Stimulated activated CD4-positive, alpha-beta T cell treated with anti-CD3 and anti-CD28 coated beads, Interleukin-2, amount 100 ng/mL, for 24 hours (primary cell): ENCODE data around the gene SEMA6C.
"Not testable (repeated sequence)": the region's sequence is repeated elsewhere in the genome, so short reads cannot be mapped to it uniquely, and the experiment has no call there.

Experiments
- DNase-seq, 2 donors: peaks; one replicate each; pipeline ENCODE4 v3.0.0-alpha.2; 2020

Gene SEMA6C

GRCh38 chr1:151128800-151129199 lies 17.6 kb downstream of the SEMA6C start:
- DNase-seq: no peak

- DNase-seq: no peak
Observed at GRCh38 chr1:151124763-151125403, 21.5 kb downstream of the SEMA6C start.

DNA sequence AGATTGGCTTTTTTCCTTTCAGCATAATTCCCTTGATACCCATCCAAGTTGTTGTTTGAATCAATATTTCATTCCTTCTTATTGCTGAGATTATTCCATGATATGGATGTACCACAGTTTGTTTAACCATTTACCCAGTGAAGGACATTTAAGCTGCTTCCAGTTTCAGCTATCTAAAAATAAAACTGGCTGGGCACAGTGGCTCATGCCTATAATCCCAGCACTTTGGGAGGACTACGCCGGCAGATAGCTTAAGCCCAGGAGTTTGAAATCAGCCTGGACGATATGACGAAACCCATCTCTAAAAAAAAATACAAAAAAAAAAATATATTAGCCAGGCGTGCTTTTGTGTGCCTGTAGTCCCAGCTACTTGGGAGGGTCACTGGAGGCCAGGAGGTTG lies 32.6 kb downstream of the SEMA6C start:
- no peak for DNase-seq

- DNase-seq: no peak
Observed at GRCh38 chr1:151108331-151108730, 38.1 kb downstream of the SEMA6C start.

DNA sequence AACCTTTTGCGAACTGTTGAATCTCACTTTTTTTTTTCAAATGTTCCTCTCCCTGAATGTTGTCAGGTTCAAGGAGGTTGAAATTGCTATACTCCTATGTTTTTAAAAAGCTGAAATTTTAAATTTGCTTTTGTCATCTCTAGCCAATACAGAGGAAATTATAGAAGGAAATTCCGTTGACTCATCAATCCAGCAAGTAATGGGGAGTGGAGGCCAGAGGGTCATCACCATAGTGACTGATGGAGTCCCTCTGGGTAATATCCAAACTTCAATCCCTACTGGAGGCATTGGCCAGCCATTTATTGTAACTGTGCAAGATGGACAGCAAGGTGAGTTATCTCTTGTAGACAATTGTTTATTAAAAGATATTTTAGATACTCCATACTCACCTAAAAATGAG lies 39.5 kb downstream of the SEMA6C start:
- no peak for DNase-seq

DNA sequence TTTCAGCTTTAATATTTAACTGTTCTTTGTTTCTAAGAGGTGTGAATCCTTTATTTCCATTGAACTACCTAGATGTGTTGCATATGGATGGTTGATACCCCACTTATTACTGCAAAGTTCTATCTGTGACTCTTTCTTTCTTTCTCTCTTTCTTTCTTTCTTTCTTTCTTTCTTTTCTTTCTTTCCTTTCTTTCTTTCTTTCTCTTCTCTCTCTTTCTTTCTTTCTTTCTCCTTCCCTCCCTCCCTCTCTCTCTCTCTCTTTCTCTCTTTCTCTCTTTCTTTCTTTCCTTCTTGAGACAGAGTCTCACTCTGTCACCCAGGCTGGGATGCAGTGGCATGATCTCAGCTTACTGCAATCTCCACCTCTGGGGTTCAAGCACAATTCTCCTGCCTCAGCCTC lies 41.8 kb downstream of the SEMA6C start:
- DNase-seq: no peak

GRCh38 chr1:151098126-151098525 lies 48.3 kb downstream of the SEMA6C start:
- no peak for DNase-seq

DNA sequence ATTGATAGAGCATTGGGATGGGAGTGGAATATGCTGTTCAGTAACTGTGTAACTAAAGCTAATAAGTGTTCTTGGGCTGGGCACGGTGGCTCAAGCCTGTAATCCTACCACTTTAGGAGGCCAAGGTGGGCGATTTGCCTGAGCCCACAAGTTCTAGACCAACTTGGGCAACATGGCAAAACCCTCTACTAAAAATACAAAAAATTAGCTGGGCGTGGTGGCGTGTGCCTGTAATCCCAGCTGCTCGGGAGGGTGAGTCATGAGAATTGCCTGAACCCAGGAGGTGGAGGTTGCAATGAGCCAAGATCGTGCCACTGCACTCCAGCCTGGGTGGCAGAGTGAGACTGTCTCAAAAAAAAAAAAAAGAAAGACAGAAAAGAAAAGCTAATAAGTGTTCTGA lies 49.0 kb downstream of the SEMA6C start:
- not testable (repeated sequence) for DNase-seq

DNA sequence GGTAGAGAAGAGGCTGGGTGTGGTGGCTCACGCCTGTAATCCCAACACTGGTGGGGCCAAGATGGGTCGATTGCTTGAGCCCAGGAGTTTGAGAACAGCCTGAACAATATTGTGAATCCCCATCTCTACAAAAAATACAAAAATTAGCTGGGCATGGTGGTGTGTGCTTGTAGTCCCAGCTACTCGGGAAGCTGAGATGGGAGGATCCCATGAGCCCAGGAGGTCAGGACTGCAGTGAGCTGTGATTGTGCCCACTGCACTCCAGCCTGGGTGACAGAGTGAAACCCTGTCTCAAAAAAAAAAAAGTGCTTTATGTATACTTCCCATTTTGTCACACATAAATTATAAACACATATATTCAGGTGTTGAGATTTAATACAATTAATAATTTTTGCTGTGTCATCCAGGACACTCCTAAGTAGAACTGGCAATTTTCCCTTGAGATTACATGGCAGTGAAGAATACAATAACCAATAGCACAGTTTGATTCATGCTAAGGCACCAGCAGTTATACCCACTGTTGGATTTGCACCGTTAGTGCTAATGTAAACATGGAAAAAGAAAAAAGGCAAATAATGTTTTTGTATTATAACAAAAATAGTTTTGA lies 60.4 kb downstream of the SEMA6C start:
- no peak for DNase-seq
